GM19023 (cell line): Measurements from ENCODE around the gene TRMU.

Experiments used
- ATAC-seq: cut with Tn5 transposase; IDR thresholded peaks from one replicate; pipeline ENCODE4 v1.9.1; 2021; ENCODE audit warnings: mild to moderate bottlenecking, moderate library complexity; ENCODE audit not compliant: unreplicated experiment

TRMU gene

GRCh38 chr22:46335201-46336118 lies at the start of gene TRMU:
TSS of gene TRMU (plus strand) at chr22:46335714. CDS start at chr22:46335765, 51 bp downstream.
- peak; percentile 91 for ATAC-seq

- ATAC-seq = no peak
Measured at GRCh38 chr22:46286006-46286405, 49.5 kb upstream of the TRMU start.

- ATAC-seq = no peak
Measured at GRCh38 chr22:46286941-46287872, 48.3 kb upstream of the TRMU start.

GRCh38 chr22:46287873-46288751 lies 47.4 kb upstream of the TRMU start:
- peak; percentile 73 for ATAC-seq

GRCh38 chr22:46288846-46289243 lies 46.7 kb upstream of the TRMU start:
- no peak for ATAC-seq

- ATAC-seq = no peak
Measured at GRCh38 chr22:46289244-46289891, 46.1 kb upstream of the TRMU start.

- ATAC-seq = no peak
Measured at GRCh38 chr22:46290121-46290842, 45.2 kb upstream of the TRMU start.

GRCh38 chr22:46290843-46291785 lies 44.4 kb upstream of the TRMU start:
- ATAC-seq = no peak

- ATAC-seq = no peak
Measured at GRCh38 chr22:46292173-46292572, 43.3 kb upstream of the TRMU start.

GRCh38 chr22:46292732-46293131 lies 42.8 kb upstream of the TRMU start:
- no peak for ATAC-seq

GRCh38 chr22:46293577-46294260 lies 41.8 kb upstream of the TRMU start:
- no peak for ATAC-seq

- no peak for ATAC-seq
Measured at GRCh38 chr22:46294784-46295183, 40.7 kb upstream of the TRMU start.

- no peak for ATAC-seq
Measured at GRCh38 chr22:46295277-46295971, 40.1 kb upstream of the TRMU start.

- ATAC-seq = peak; percentile 97
Measured at GRCh38 chr22:46296257-46297150, 39.0 kb upstream of the TRMU start, which contains the start of gene GTSE1. TSS of gene GTSE1 (plus strand) at chr22:46296870. CDS start at chr22:46297401, 531 bp downstream.

- peak; percentile 22 for ATAC-seq
Measured at GRCh38 chr22:46297151-46297812, 38.2 kb upstream of the TRMU start.
